HG02870 (cell line): ENCODE measurements around the gene APOC4.
"Not testable (repeated sequence)": the region's sequence is repeated elsewhere in the genome, so short reads cannot be mapped to it uniquely, and the experiment has no call there.

Source experiments
- ATAC-seq: cut with Tn5 transposase; IDR thresholded peaks from one replicate; pipeline ENCODE4 v1.9.1; 2021; ENCODE audit warnings: mild to moderate bottlenecking, moderate library complexity; ENCODE audit not compliant: unreplicated experiment

APOC4 gene

GRCh38 chr19:44942067-44942571 lies at the start of gene APOC4:
APOC4 (plus strand) TSS chr19:44942237; CDS start chr19:44942278, 41 bp downstream.
- ATAC-seq, result no peak

DNA sequence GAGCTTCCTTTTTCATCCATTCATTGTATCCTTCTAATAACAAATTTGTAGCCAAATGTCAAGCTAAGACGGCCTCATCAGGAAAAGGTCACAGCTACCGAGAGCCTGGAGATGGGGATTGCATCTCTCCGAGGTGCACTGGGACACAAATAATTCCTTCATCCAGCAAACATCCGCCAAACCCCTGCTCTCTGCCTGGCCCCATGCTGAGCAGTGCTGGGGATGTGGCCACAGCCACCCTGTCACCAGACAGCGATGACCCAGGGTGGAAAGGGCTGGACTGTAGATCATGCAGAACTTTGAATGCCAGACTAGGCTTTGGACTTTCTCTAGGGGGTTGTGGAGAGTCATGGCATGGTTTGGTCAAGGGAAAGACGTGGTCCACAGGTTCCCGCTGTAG lies 49.1 kb upstream of the APOC4 start:
- ATAC-seq, result no peak

GRCh38 chr19:44893332-44894051 lies 48.5 kb upstream of the APOC4 start:
- no peak for ATAC-seq

DNA sequence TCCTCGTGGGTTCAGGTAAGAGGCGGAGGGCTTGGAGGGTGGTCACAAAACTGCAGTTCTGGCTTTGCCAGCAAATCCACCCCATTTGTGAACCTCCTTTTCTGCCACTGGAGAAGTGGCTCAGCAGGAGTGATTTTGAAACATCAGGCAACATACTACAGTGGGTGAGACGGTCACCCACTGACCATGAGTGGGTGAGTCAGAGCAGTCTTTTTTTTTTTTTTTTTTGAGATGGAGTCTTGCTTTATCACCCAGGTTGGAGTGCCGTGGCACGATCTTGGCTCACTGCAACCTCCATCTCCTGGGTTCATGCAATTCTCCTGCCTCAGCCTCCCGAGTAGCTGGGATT lies 48.0 kb upstream of the APOC4 start:
- no peak for ATAC-seq

GRCh38 chr19:44894946-44895345 lies 47.1 kb upstream of the APOC4 start:
- ATAC-seq, result no peak

GRCh38 chr19:44897835-44898234 lies 44.2 kb upstream of the APOC4 start:
- no peak for ATAC-seq

GRCh38 chr19:44900328-44901244 lies 41.5 kb upstream of the APOC4 start:
- ATAC-seq, result no peak

GRCh38 chr19:44903216-44903601 lies 38.8 kb upstream of the APOC4 start:
- ATAC-seq, result no peak

DNA sequence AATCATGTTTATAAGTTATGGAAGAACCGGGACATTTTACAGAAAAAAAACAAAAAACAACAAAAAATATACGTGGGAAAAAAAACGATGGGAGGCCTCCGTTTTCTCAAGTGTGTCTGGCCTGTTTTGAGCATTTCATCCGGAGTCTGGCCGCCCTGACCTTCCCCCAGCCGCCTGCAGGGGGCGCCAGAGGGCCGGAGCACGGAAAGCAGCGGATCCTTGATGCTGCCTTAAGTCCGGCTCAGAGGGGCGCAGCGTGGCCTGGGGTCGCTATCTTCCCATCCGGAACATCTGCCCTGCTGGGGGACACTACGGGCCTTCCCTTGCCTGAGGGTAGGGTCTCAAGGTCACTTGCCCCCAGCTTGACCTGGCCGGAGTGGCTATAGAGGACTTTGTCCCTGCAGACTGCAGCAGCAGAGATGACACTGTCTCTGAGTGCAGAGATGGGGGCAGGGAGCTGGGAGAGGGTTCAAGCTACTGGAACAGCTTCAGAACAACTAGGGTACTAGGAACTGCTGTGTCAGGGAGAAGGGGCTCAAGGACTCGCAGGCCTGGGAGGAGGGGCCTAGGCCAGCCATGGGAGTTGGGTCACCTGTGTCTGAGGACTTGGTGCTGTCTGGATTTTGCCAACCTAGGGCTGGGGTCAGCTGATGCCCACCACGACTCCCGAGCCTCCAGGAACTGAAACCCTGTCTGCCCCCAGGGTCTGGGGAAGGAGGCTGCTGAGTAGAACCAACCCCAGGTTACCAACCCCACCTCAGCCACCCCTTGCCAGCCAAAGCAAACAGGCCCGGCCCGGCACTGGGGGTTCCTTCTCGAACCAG lies 38.2 kb upstream of the APOC4 start:
- ATAC-seq, result no peak

DNA sequence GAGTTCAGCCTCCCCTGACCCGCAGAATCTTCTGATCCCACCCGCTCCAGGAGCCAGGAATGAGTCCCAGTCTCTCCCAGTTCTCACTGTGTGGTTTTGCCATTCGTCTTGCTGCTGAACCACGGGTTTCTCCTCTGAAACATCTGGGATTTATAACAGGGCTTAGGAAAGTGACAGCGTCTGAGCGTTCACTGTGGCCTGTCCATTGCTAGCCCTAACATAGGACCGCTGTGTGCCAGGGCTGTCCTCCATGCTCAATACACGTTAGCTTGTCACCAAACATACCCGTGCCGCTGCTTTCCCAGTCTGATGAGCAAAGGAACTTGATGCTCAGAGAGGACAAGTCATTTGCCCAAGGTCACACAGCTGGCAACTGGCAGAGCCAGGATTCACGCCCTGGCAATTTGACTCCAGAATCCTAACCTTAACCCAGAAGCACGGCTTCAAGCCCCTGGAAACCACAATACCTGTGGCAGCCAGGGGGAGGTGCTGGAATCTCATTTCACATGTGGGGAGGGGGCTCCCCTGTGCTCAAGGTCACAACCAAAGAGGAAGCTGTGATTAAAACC lies 37.5 kb upstream of the APOC4 start:
- no peak for ATAC-seq

GRCh38 chr19:44905437-44906160 lies 36.4 kb upstream of the APOC4 start, which contains the start of gene APOE:
APOE (plus strand) TSS chr19:44905796; CDS start chr19:44906625, 829 bp downstream.
- no peak for ATAC-seq

- no peak for ATAC-seq
Observed at GRCh38 chr19:44907613-44908012, 34.4 kb upstream of the APOC4 start.

DNA sequence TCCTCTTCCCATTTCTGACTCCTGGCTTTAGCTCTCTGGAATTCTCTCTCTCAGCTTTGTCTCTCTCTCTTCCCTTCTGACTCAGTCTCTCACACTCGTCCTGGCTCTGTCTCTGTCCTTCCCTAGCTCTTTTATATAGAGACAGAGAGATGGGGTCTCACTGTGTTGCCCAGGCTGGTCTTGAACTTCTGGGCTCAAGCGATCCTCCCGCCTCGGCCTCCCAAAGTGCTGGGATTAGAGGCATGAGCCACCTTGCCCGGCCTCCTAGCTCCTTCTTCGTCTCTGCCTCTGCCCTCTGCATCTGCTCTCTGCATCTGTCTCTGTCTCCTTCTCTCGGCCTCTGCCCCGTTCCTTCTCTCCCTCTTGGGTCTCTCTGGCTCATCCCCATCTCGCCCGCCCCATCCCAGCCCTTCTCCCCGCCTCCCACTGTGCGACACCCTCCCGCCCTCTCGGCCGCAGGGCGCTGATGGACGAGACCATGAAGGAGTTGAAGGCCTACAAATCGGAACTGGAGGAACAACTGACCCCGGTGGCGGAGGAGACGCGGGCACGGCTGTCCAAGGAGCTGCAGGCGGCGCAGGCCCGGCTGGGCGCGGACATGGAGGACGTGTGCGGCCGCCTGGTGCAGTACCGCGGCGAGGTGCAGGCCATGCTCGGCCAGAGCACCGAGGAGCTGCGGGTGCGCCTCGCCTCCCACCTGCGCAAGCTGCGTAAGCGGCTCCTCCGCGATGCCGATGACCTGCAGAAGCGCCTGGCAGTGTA lies 33.8 kb upstream of the APOC4 start:
- ATAC-seq, result no peak

- no peak for ATAC-seq
Observed at GRCh38 chr19:44908836-44909261, 33.2 kb upstream of the APOC4 start.

- no peak for ATAC-seq
Observed at GRCh38 chr19:44909775-44910174, 32.3 kb upstream of the APOC4 start.

- ATAC-seq, result not testable (repeated sequence)
Observed at GRCh38 chr19:44911896-44912295, 30.1 kb upstream of the APOC4 start.

- no peak for ATAC-seq
Observed at GRCh38 chr19:44912854-44913253, 29.2 kb upstream of the APOC4 start.

DNA sequence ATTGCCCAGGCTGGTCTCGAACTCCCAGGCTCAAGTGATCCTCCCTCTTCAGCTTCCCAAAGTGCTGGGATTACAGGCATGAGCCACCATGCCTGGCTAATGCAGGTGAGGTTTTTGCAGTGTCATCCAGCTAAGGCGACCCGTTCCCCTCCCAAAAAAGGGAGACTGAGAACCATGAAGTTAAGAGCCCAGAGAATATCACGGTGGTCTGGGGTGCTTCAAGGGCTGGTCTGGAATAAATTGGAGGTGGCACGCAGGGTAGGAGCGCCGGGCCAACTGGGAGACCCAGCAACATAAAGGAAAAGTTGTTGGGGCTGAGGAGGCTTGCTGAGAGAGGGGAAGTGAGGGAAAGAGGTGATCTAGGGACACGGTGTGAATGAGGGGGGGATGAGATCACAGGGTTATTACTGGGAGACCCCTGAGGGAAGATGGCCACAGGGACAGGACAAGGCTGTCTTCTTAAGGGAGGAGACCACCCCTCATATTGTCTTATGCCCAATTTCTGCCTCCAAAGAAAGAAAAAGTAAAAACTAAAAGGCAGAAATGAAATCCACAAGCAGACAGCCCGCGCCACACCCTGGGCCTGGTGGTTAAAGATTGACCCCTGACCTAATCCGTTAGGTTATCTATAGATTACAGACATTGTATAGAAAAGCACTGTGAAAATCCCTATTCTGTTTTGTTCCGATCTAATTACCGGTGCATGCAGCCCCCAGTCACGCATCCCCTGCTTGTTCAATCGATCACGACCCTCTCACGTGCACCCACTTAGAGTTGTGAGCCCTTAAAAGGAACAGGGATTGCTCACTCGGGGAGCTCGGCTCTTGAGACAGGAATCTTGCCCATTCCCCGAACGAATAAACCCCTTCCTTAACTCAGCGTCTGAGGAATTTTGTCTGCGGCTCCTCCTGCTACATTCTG lies 28.3 kb upstream of the APOC4 start:
- ATAC-seq, result not testable (repeated sequence)
